Vagina (tissue), 2 donors: ENCODE results near the gene CFAP119. TPM values are rescaled to one million over a fixed set of nuclear protein-coding genes. Genes with fewer than 3 reads are reported as not detected.

Source experiments
- DNase-seq, 2 donors: peaks; one replicate each; pipeline ENCODE4 v3.0.0-alpha.2; 2017; ENCODE audit errors: extremely low spot score in 2 of 2
- H3K27ac ChIP-seq: fragments of 200-600 bp; sonication (generic); one replicate; pipeline ENCODE4 v1.5.1; 2019
- H3K27me3 ChIP-seq: fragments of 200-600 bp; sonication (generic); one replicate; pipeline ENCODE4 v1.5.1; 2019
- H3K36me3 ChIP-seq, 2 donors: fragments of 200-600 bp; sonication (generic); one replicate each; pipeline ENCODE4 v1.5.1; 2017 to 2019
- H3K4me1 ChIP-seq: fragments of 200-600 bp; sonication (generic); one replicate; pipeline ENCODE4 v1.5.1; 2019
- H3K4me3 ChIP-seq, 2 donors: fragments of 200-600 bp; sonication (generic); 1 replicate in 1 of 2; 2 replicates in 1 of 2; pipeline ENCODE4 v1.5.1; 2016 to 2019
- H3K9me3 ChIP-seq: fragments of 200-600 bp; sonication (generic); one replicate; pipeline ENCODE4 v1.5.1; 2019
- CTCF ChIP-seq, 3 experiments: fragments of 450-650 bp in 2 of 3; fragments of 200-600 bp in 1 of 3; sonication (generic) in 1 of 3; IDR thresholded peaks; one replicate each; pipeline ENCODE4 v1.5.1; 2017 to 2019; ENCODE audit warnings: antibody characterized with exemption in 3 of 3, mild to moderate bottlenecking in 2 of 3, moderate library complexity in 2 of 3
- POLR2A ChIP-seq, 2 donors: fragments of 450-650 bp; IDR thresholded peaks; one replicate each; pipeline ENCODE4 v1.6.1; 2017; ENCODE audit warnings: antibody characterized with exemption in 2 of 2, mild to moderate bottlenecking in 2 of 2, moderate library complexity in 2 of 2
- POLR2AphosphoS5 ChIP-seq, 2 donors: sonication (generic); formaldehyde crosslinking; IDR thresholded peaks; one replicate each; pipeline ENCODE4 v1.9.0; 2017; ENCODE audit warnings: antibody characterized with exemption in 2 of 2, mild to moderate bottlenecking in 2 of 2, low read depth in 1 of 2; ENCODE audit not compliant: insufficient read depth in 1 of 2
- intact Hi-C: fragments of 100-400 bp; cut with DNase I; formaldehyde crosslinking; loops from one replicate; pipeline ENCODE4 v1.15.1; 2023
- total RNA-seq: library from RNA; depleted of rRNA; stranded (reverse); fragments of >200 nt; gene quantifications from one replicate; pipeline ENCODE4 v1.2.3, GENCODE V29; 2016

CFAP119 gene
- total RNA-seq, 1 donor from 2014 or later: 1.7 TPM

DNA sequence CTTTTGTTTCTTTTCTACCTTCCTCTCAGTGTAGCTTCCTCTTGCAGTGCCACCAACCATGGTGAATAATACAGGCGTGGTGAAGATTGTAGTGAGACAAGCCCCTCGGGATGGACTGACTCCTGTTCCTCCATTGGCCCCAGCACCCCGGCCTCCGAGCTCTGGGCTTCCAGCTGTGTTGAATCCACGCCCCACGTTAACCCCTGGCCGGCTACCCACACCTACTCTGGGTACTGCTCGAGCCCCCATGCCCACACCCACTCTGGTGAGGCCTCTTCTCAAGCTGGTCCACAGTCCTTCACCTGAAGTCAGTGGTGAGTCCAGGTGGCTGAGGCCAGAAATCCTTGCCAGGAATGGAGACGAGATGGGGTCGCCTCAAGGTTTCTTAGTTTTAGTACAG lies 38.9 kb downstream of the CFAP119 start:
- TF ChIP-seq POLR2A (IDR thresholded peaks at IDR 0.05) (no peak), CTCF (IDR thresholded peaks at IDR 0.05) (no peak), POLR2AphosphoS5 (IDR thresholded peaks at IDR 0.05; ENCODE audit: insufficient read depth in 1 of 2, low read depth in 1 of 2) (no peak)
- intact Hi-C loops: no loop called here
- DNase-seq: no peak
- Histone ChIP-seq H3K4me1 (no peaks in the 10 kb centered on the region), H3K27me3 (no peaks in the 10 kb centered on the region), H3K36me3 (peaks cover 3 to 90% of the 10 kb centered on the region in 2 donors), H3K4me3 (no peak overlapping the region), H3K9me3 (no peaks in the 10 kb centered on the region), H3K27ac (no peak overlapping the region)

GRCh38 chr16:30722443-30722842 lies 39.4 kb downstream of the CFAP119 start:
- intact Hi-C loops: no loop called here
- H3K36me3 ChIP-seq: peaks cover 3 to 94% of the 10 kb centered on the region in 2 donors

DNA sequence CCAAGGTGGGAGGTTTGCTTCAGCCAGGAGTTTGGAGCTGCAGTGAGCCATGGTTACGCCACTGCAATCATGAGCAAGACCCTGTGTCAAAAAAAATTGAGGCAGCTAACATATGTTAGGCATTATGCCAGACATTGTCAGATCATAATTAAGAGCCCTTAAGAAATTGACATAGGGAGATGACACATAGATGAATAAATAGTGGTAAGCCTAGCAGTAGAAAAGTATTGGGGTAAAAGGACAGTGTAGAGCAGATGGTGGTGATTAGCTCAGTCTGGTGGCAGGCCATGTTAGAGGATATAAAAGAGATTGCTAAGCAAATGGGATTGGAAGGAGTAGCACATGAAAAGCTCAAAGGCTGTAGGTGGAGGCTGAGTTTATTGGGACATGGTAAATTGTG lies 40.3 kb downstream of the CFAP119 start:
- Histone ChIP-seq H3K4me1 (no peaks in the 10 kb centered on the region), H3K36me3 (peaks cover 3 to 96% of the 10 kb centered on the region in 2 donors), H3K27ac (no peak overlapping the region), H3K4me3 (no peak overlapping the region), H3K27me3 (no peaks in the 10 kb centered on the region), H3K9me3 (no peaks in the 10 kb centered on the region)
- TF ChIP-seq CTCF (IDR thresholded peaks at IDR 0.05): no peak
- no peak for TF ChIP-seq POLR2A (IDR thresholded peaks at IDR 0.05)
- no peak for TF ChIP-seq POLR2AphosphoS5 (IDR thresholded peaks at IDR 0.05; ENCODE audit: insufficient read depth in 1 of 2, low read depth in 1 of 2)
- no peak for DNase-seq
- intact Hi-C loops: no loop called here

More at GRCh38 chr16:30722443-30722842, 39.4 kb downstream of the CFAP119 start:
- H3K4me1 ChIP-seq: no peaks in the 10 kb centered on the region
- H3K9me3 ChIP-seq: no peaks in the 10 kb centered on the region
- no peak for TF ChIP-seq POLR2AphosphoS5 (IDR thresholded peaks at IDR 0.05; ENCODE audit: insufficient read depth in 1 of 2, low read depth in 1 of 2)
- no peak for TF ChIP-seq CTCF (IDR thresholded peaks at IDR 0.05)
- TF ChIP-seq POLR2A (IDR thresholded peaks at IDR 0.05): no peak
- H3K27me3 ChIP-seq: no peaks in the 10 kb centered on the region
- DNase-seq: no peak
- no peak overlapping the region for H3K4me3 ChIP-seq
- no peak overlapping the region for H3K27ac ChIP-seq

GRCh38 chr16:30721167-30721566 lies 40.7 kb downstream of the CFAP119 start:
- Histone ChIP-seq H3K4me1 (no peaks in the 10 kb centered on the region), H3K9me3 (no peaks in the 10 kb centered on the region), H3K27ac (no peak overlapping the region), H3K27me3 (no peaks in the 10 kb centered on the region), H3K4me3 (no peak overlapping the region), H3K36me3 (peaks cover 3 to 98% of the 10 kb centered on the region in 2 donors)
- DNase-seq: no peak
- intact Hi-C loops: no loop called here
- TF ChIP-seq CTCF (IDR thresholded peaks at IDR 0.05) (no peak), POLR2AphosphoS5 (IDR thresholded peaks at IDR 0.05; ENCODE audit: insufficient read depth in 1 of 2, low read depth in 1 of 2) (no peak), POLR2A (IDR thresholded peaks at IDR 0.05) (no peak)

DNA sequence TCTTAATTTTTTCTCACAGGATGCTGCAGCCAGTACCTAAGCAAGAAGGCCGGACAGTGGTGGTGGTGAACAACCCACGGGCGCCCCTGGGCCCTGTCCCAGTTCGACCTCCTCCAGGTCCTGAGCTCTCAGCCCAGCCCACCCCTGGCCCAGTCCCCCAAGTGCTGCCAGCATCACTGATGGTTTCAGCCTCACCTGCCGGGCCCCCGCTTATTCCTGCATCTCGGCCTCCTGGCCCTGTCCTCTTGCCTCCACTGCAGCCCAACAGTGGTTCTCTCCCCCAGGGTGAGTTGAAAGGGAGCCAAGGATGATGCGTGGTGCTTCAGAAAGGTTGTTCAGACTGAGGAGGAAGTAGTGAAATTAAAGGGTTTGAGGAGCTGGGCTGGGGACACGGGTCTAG lies 41.2 kb downstream of the CFAP119 start:
- no peak for DNase-seq
- intact Hi-C loops: no loop called here
- no peaks in the 10 kb centered on the region for H3K27me3 ChIP-seq
- H3K4me1 ChIP-seq: no peaks in the 10 kb centered on the region
- no peak overlapping the region for H3K4me3 ChIP-seq
- TF ChIP-seq CTCF (IDR thresholded peaks at IDR 0.05) (no peak), POLR2AphosphoS5 (IDR thresholded peaks at IDR 0.05; ENCODE audit: insufficient read depth in 1 of 2, low read depth in 1 of 2) (no peak), POLR2A (IDR thresholded peaks at IDR 0.05) (no peak)
- no peak overlapping the region for H3K27ac ChIP-seq
- peaks cover 3 to 99% of the 10 kb centered on the region in 2 donors for H3K36me3 ChIP-seq
- no peaks in the 10 kb centered on the region for H3K9me3 ChIP-seq
